B cell (primary cell): ENCODE data around the gene PBX1. TPM values are rescaled to one million over a fixed set of nuclear protein-coding genes. Genes with fewer than 3 reads are reported as not detected.

Experiments used
- ATAC-seq: fragments of 200-7000 bp; cut with Tn5 transposase; one replicate; pipeline ENCODE4 v1.10.0; 2021; ENCODE audit warnings: low read depth, mild to moderate bottlenecking, moderate number of reproducible peaks, moderate library complexity
- CTCF ChIA-PET: fragments of 350-600 bp; sonication (Branson Sonifier 250); formaldehyde crosslinking; loops from one replicate; lab custom pipeline; 2021; ENCODE audit warnings: antibody characterized with exemption, inconsistent platforms; lab: Charles Lee
- POLR2A ChIA-PET: fragments of 350-600 bp; sonication (Branson Sonifier 250); formaldehyde crosslinking; loops from one replicate; lab custom pipeline; 2021; ENCODE audit warnings: antibody characterized with exemption; lab: Charles Lee
- DNase-seq: peaks from one replicate; pipeline ENCODE4 v3.0.0; 2013
- H2AFZ ChIP-seq: 2 replicates; pipeline ENCODE4 v1.6.1; 2012; ENCODE audit warnings: mild to moderate bottlenecking, low read depth, low read length; ENCODE audit not compliant: insufficient read depth, poor library complexity, severe bottlenecking
- H3K27ac ChIP-seq, 2 donors: 1 replicate in 1 of 2; 2 replicates in 1 of 2; pipeline ENCODE4 v1.5.1; 2012 to 2013; ENCODE audit warnings: low read length in 2 of 2, mild to moderate bottlenecking in 2 of 2, moderate library complexity in 1 of 2
- H3K27me3 ChIP-seq, 4 experiments: fragments of 200-600 bp in 1 of 4; sonication (generic) in 1 of 4; replicated peaks in 1 of 4; 1 replicate in 2 of 4; 2 replicates in 2 of 4; pipeline versions ENCODE4 v1.6.1 to v1.7.0; 2013 to 2016; ENCODE audit warnings: low read length in 3 of 4, mild to moderate bottlenecking in 2 of 4, mixed read lengths in 1 of 4, moderate library complexity in 1 of 4; ENCODE audit not compliant: insufficient read depth in 4 of 4, control insufficient read depth in 3 of 4; ENCODE audit errors: control extremely low read depth in 1 of 4
- H3K36me3 ChIP-seq, 2 experiments: replicated peaks in 1 of 2; 1 replicate in 1 of 2; 2 replicates in 1 of 2; pipeline versions ENCODE4 v1.6.1 to v1.7.1; 2013; ENCODE audit warnings: low read length in 1 of 2; ENCODE audit not compliant: insufficient read depth in 2 of 2, control insufficient read depth in 1 of 2; ENCODE audit errors: control extremely low read depth in 1 of 2, extremely low read depth in 1 of 2
- H3K4me1 ChIP-seq, 2 donors: fragments of 200-600 bp in 1 of 2; sonication (generic) in 1 of 2; 1 replicate in 1 of 2; 2 replicates in 1 of 2; pipeline versions ENCODE4 v1.5.1 to v1.6.1; 2013 to 2017; ENCODE audit warnings: low read length in 2 of 2; ENCODE audit not compliant: control insufficient read depth in 2 of 2, insufficient read depth in 2 of 2
- H3K4me2 ChIP-seq: replicated peaks from 2 replicates; pipeline ENCODE3; 2012; ENCODE audit warnings: mild to moderate bottlenecking, low read depth, low read length; ENCODE audit not compliant: poor library complexity, severe bottlenecking
- H3K4me3 ChIP-seq, 5 experiments: fragments of 200-600 bp in 1 of 5; sonication (generic) in 1 of 5; 1 replicate in 3 of 5; 2 replicates in 2 of 5; pipeline versions ENCODE4 v1.5.1 to v1.7.0; 2011 to 2016; ENCODE audit warnings: low read length in 4 of 5, mild to moderate bottlenecking in 4 of 5, low read depth in 2 of 5, control low read depth in 1 of 5, moderate library complexity in 1 of 5; ENCODE audit not compliant: insufficient read depth in 1 of 5; ENCODE audit errors: control extremely low read depth in 1 of 5, extremely low read depth in 1 of 5
- H3K79me2 ChIP-seq: fragments of 200-600 bp; sonication (generic); one replicate; pipeline ENCODE4 v1.6.0; 2016; ENCODE audit warnings: low read length; ENCODE audit not compliant: control insufficient read depth, insufficient read depth
- H3K9ac ChIP-seq: fragments of 200-600 bp; sonication (generic); 2 replicates; pipeline ENCODE4 v1.6.1; 2017; ENCODE audit warnings: mild to moderate bottlenecking, low read length, moderate library complexity
- H3K9me3 ChIP-seq, 3 donors: one replicate each; pipeline versions ENCODE4 v1.6.1 to v1.7.1; 2013; ENCODE audit warnings: low read length in 2 of 3; ENCODE audit not compliant: control insufficient read depth in 2 of 3, insufficient read depth in 1 of 3; ENCODE audit errors: control extremely low read depth in 1 of 3
- H4K20me1 ChIP-seq: 2 replicates; pipeline ENCODE4 v1.6.0; 2012; ENCODE audit warnings: mild to moderate bottlenecking, low read length; ENCODE audit not compliant: insufficient read depth, control insufficient read depth, poor library complexity, severe bottlenecking
- H3K27ac Mint-ChIP-seq: one replicate; pipeline ENCODE4 v1.8.0; 2021; ENCODE audit warnings: mixed read lengths
- H3K27me3 Mint-ChIP-seq: one replicate; pipeline ENCODE4 v1.8.0; 2021; ENCODE audit warnings: mixed read lengths
- H3K4me1 Mint-ChIP-seq: one replicate; pipeline ENCODE4 v1.8.0; 2021; ENCODE audit warnings: mixed read lengths
- H3K4me3 Mint-ChIP-seq: one replicate; pipeline ENCODE4 v1.8.0; 2021; ENCODE audit warnings: mixed read lengths
- H3K9me3 Mint-ChIP-seq: one replicate; pipeline ENCODE4 v1.8.0; 2022; ENCODE audit warnings: mixed read lengths; ENCODE audit not compliant: insufficient read depth
- EZH2 ChIP-seq: IDR thresholded peaks from 2 replicates; pipeline ENCODE4 v1.6.1; 2012; ENCODE audit warnings: borderline replicate concordance, low read depth, mild to moderate bottlenecking, moderate library complexity, low read length; ENCODE audit not compliant: insufficient read depth, poor library complexity, severe bottlenecking
- WGBS: methylation state at CpG from one replicate; pipeline ENCODE4 v1.1.5; 2013; ENCODE audit warnings: missing lambda C conversion rate; ENCODE audit not compliant: insufficient coverage; 5-methylcytosine and 5-hydroxymethylcytosine counted together
- intact Hi-C: fragments of 100-400 bp; cut with micrococcal nuclease; formaldehyde crosslinking; loops from one replicate; pipeline ENCODE4 v1.10.0; 2022
- polyA plus RNA-seq: library from polyadenylated mRNA; depleted of rRNA; stranded (reverse); fragments of >200 nt; gene quantifications from 2 replicates; pipeline ENCODE4 v1.2.3, GENCODE V29; 2012
- total RNA-seq, 2 donors: library from RNA; stranded (reverse); fragments of 120-200 nt in 1 of 2; gene quantifications; 1 replicate in 1 of 2; 2 replicates in 1 of 2; pipeline versions ENCODE4 v1.2.3 to v1.2.4, GENCODE V29; 2013 to 2022
- TF ChIP-seq, protein P1 (sequence below): fragments of 200-600 bp; IDR thresholded peaks from one replicate; pipeline ENCODE4 v1.8.0; 2022; ENCODE audit warnings: antibody characterized with exemption, mild to moderate bottlenecking

Gene PBX1
- total and polyA plus RNA-seq, 2 donors (not counting 1 experiment from before 2014, with no cell fraction given) = 0.32 TPM; not detected in 1

DNA sequence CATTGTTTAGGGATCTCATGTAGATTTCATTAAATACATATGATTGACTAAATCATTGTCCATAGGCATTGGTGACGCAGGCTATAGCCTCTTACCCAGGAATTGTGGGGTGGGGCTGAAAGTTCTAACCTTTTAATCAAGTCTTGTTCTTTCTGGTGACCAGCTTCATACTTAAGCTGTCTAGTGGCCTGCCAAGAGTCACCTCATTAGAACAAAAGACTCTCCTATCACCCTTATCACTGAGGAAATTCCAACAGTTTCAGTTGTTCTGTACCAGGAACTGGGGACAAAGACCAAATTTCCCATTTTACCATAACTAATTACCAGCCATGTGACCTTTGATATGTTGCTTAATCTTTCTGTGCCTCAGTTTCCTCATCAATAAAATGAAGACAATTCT is 298.5 kb downstream of the PBX1 start:
- no peak overlapping the region for H3K27ac ChIP-seq
- DNase-seq = no peak
- no peak overlapping the region for H3K9ac ChIP-seq
- Mint-ChIP-seq H3K9me3 (no peaks in the 10 kb centered on the region), H3K27me3 (no peaks in the 10 kb centered on the region), H3K4me3 (no peak overlapping the region), H3K4me1 (no peaks in the 10 kb centered on the region), H3K27ac (no peak overlapping the region)
- POLR2A ChIA-PET = no interaction called here
- H3K27me3 ChIP-seq = no peaks in the 10 kb centered on the region
- no CpG with 5 or more reads among the region's 1 CpG for WGBS
- no peaks in the 10 kb centered on the region for H4K20me1 ChIP-seq
- no peak overlapping the region for H2AFZ ChIP-seq
- intact Hi-C loops = no loop called here
- H3K4me3 ChIP-seq = no peak overlapping the region
- no peak overlapping the region for H3K4me2 ChIP-seq
- no peaks in the 10 kb centered on the region for H3K36me3 ChIP-seq
- no peaks in the 10 kb centered on the region for H3K79me2 ChIP-seq
- no peak for TF ChIP-seq EZH2
- TF ChIP-seq, protein P1, sequence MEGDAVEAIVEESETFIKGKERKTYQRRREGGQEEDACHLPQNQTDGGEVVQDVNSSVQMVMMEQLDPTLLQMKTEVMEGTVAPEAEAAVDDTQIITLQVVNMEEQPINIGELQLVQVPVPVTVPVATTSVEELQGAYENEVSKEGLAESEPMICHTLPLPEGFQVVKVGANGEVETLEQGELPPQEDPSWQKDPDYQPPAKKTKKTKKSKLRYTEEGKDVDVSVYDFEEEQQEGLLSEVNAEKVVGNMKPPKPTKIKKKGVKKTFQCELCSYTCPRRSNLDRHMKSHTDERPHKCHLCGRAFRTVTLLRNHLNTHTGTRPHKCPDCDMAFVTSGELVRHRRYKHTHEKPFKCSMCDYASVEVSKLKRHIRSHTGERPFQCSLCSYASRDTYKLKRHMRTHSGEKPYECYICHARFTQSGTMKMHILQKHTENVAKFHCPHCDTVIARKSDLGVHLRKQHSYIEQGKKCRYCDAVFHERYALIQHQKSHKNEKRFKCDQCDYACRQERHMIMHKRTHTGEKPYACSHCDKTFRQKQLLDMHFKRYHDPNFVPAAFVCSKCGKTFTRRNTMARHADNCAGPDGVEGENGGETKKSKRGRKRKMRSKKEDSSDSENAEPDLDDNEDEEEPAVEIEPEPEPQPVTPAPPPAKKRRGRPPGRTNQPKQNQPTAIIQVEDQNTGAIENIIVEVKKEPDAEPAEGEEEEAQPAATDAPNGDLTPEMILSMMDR = no peak
- CTCF ChIA-PET = no interaction called here
- H3K9me3 ChIP-seq = no peaks in the 10 kb centered on the region
- no peaks in the 10 kb centered on the region for H3K4me1 ChIP-seq
- no peak for ATAC-seq

DNA sequence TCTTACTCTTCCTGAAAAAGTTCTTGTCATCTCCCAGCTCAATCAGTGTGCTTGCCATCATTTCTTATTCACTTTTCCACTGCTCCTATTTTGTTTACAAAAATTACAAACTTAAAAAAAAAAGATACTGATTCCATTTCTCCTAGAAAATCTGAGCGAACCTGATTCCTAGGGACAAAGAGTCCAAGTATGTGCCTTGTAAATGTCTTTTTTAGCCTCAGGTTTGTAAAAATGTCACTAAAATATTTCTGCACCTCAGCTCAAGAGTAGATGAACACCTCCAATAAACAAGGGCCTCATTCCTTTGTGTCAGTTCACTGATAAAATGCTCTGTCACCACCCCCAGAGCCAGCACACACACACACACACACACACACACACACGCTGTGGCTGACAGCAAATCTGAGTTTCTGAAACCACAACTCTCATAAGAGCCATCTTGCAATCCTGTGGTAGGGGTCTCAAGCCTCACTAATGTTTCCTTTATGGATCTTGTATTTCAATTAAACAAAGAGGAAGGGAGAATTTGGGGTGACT is 299.2 kb downstream of the PBX1 start:
- no peaks in the 10 kb centered on the region for H3K9me3 Mint-ChIP-seq
- ATAC-seq (no peak), DNase-seq (no peak)
- H3K4me1 Mint-ChIP-seq = no peaks in the 10 kb centered on the region
- H4K20me1 ChIP-seq = no peaks in the 10 kb centered on the region
- H3K4me2 ChIP-seq = no peak overlapping the region
- H3K36me3 ChIP-seq = no peaks in the 10 kb centered on the region
- H3K27me3 Mint-ChIP-seq = no peaks in the 10 kb centered on the region
- H3K79me2 ChIP-seq = no peaks in the 10 kb centered on the region
- no peaks in the 10 kb centered on the region for H3K4me1 ChIP-seq
- no peak overlapping the region for H3K4me3 ChIP-seq
- no peak overlapping the region for H3K27ac Mint-ChIP-seq
- H3K27ac ChIP-seq = no peak overlapping the region
- no peak overlapping the region for H3K4me3 Mint-ChIP-seq
- no peaks in the 10 kb centered on the region for H3K9me3 ChIP-seq
- no peak overlapping the region for H2AFZ ChIP-seq
- POLR2A ChIA-PET = no interaction called here
- CTCF ChIA-PET = no interaction called here
- intact Hi-C loops = no loop called here
- TF ChIP-seq, protein P1 = no peak
- H3K9ac ChIP-seq = no peak overlapping the region
- WGBS = no CpG with 5 or more reads among the region's 2 CpGs
- no peaks in the 10 kb centered on the region for H3K27me3 ChIP-seq
